ENCODE results near the gene MRFAP1L1. TPM values are rescaled to one million over a fixed set of nuclear protein-coding genes. Genes with fewer than 3 reads are reported as not detected.

MRFAP1L1 gene
- total RNA-seq, 2 donors from 2014 or later: 65.2 to 81.9 TPM

GRCh38 chr4:6750286-6751221 lies 40.9 kb upstream of the MRFAP1L1 start:
- 80% methylated on average over 23 of the region's 23 CpGs for WGBS
- H3K36me3 ChIP-seq: no peaks in the 10 kb centered on the region
- H3K9me3 ChIP-seq: no peaks in the 10 kb centered on the region
- no peaks in the 10 kb centered on the region for H3K27me3 ChIP-seq (replicated peaks; ENCODE audit: insufficient read depth)
- TF ChIP-seq POLR2A (IDR thresholded peaks at IDR 0.05) (no peak), POLR2AphosphoS5 (IDR thresholded peaks at IDR 0.05) (peak; percentile 18), CTCF (IDR thresholded peaks at IDR 0.05) (no peak)
- H3K4me1 ChIP-seq (replicated peaks): peaks cover 39% of the 10 kb centered on the region
- H3K27ac ChIP-seq: peak overlapping the region; percentile 45 to 83
- H3K4me3 ChIP-seq: no peak overlapping the region
- intact Hi-C loops (cut with DNase I): no loop called here
- DNase-seq (ENCODE audit: low spot score): peak; percentile 73

- Histone ChIP-seq H3K27ac (peak overlapping the region; percentile 45 to 83), H3K27me3 (replicated peaks; ENCODE audit: insufficient read depth) (no peaks in the 10 kb centered on the region), H3K9me3 (no peaks in the 10 kb centered on the region), H3K4me1 (replicated peaks) (peaks cover 39% of the 10 kb centered on the region), H3K4me3 (no peak overlapping the region), H3K36me3 (no peaks in the 10 kb centered on the region)
- WGBS: 38% methylated on average over 25 of the region's 25 CpGs
- intact Hi-C loops (cut with DNase I): no loop called here
- DNase-seq (ENCODE audit: low spot score): peak; percentile 53
- peak; percentile 18 for TF ChIP-seq POLR2A (IDR thresholded peaks at IDR 0.05)
- TF ChIP-seq CTCF (IDR thresholded peaks at IDR 0.05): no peak
- TF ChIP-seq POLR2AphosphoS5 (IDR thresholded peaks at IDR 0.05): peak; percentile 32
Measured at GRCh38 chr4:6749340-6750171, 39.9 kb upstream of the MRFAP1L1 start.

GRCh38 chr4:6748286-6748685 lies 38.6 kb upstream of the MRFAP1L1 start:
- no peaks in the 10 kb centered on the region for H3K27me3 ChIP-seq (replicated peaks; ENCODE audit: insufficient read depth)
- 92% methylated on average over 9 of the region's 9 CpGs for WGBS
- intact Hi-C loops (cut with DNase I): no loop called here
- no peak overlapping the region for H3K4me3 ChIP-seq
- peaks cover 39% of the 10 kb centered on the region for H3K4me1 ChIP-seq (replicated peaks)
- peak overlapping the region; percentile 72 to 83 for H3K27ac ChIP-seq
- no peak for TF ChIP-seq POLR2AphosphoS5 (IDR thresholded peaks at IDR 0.05)
- no peak for TF ChIP-seq CTCF (IDR thresholded peaks at IDR 0.05)
- TF ChIP-seq POLR2A (IDR thresholded peaks at IDR 0.05): no peak
- DNase-seq (ENCODE audit: low spot score): no peak
- H3K36me3 ChIP-seq: no peaks in the 10 kb centered on the region
- H3K9me3 ChIP-seq: no peaks in the 10 kb centered on the region

DNA sequence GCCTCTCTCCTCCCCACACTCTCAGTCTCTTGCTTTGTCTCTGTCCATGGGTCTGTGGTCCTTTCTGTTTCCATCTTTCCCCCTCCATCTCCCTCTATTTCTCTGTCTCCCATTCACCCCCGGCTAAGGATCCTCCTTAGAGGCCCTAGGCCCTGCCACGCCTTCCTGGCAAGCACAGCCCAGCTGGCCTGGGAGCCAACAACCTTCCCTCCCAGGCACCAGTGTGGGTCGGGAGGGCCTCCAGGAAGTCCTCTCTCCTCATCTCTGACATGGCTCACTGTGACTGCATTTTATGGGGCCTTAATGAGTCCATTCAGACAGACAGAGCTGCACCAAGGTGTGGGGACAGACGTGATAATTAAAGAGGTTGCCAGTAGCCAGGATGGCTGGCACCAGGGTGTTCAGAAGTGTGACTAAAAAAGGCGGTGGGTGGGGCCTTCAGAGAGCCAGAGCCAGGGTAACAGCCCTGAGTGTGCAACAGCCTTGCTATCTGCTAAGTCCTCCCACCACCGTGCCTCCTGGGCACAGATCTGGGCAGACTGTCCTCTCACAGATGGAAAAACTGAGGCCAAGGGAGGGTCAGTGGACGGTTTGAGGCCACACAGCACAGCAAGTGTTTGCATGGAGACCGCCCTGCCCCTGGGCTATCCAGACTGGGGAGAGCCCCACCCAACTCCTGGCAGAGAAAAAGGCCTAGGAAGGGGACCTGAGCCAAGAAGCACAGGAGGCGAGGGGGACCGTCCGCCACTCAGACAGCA lies 37.8 kb upstream of the MRFAP1L1 start:
- Histone ChIP-seq H3K4me3 (no peak overlapping the region), H3K27ac (peak overlapping the region; percentile 72 to 83), H3K36me3 (no peaks in the 10 kb centered on the region), H3K4me1 (replicated peaks) (peaks cover 39% of the 10 kb centered on the region), H3K27me3 (replicated peaks; ENCODE audit: insufficient read depth) (no peaks in the 10 kb centered on the region), H3K9me3 (no peaks in the 10 kb centered on the region)
- intact Hi-C loops (cut with DNase I): no loop called here
- DNase-seq (ENCODE audit: low spot score): peak; percentile 63
- 41% methylated on average over 11 of the region's 11 CpGs for WGBS
- no peak for TF ChIP-seq POLR2AphosphoS5 (IDR thresholded peaks at IDR 0.05)
- no peak for TF ChIP-seq CTCF (IDR thresholded peaks at IDR 0.05)
- TF ChIP-seq POLR2A (IDR thresholded peaks at IDR 0.05): no peak
